AG20443 (cell line): Measurements from ENCODE around the gene YDJC.
"Not testable (repeated sequence)": the region's sequence is repeated elsewhere in the genome, so short reads cannot be mapped to it uniquely, and the experiment has no call there.

Experiments used
- DNase-seq: peaks from one replicate; pipeline ENCODE4 v3.0.0; 2012; ENCODE audit warnings: low spot score, mixed read lengths

YDJC gene

GRCh38 chr22:21605887-21606564 is 23.8 kb downstream of the YDJC start:
- DNase-seq = no peak

GRCh38 chr22:21603973-21604372 is 25.8 kb downstream of the YDJC start:
- DNase-seq = no peak

GRCh38 chr22:21602579-21602978 is 27.2 kb downstream of the YDJC start:
- DNase-seq = no peak

GRCh38 chr22:21599053-21599893 is 30.5 kb downstream of the YDJC start:
- DNase-seq = no peak

GRCh38 chr22:21598302-21598701 is 31.5 kb downstream of the YDJC start:
- DNase-seq = no peak

GRCh38 chr22:21596356-21597135 is 33.3 kb downstream of the YDJC start:
- DNase-seq = not testable (repeated sequence)

- DNase-seq = no peak
Observed at GRCh38 chr22:21594865-21595452, 34.9 kb downstream of the YDJC start.

- no peak for DNase-seq
Observed at GRCh38 chr22:21593406-21594232, 36.2 kb downstream of the YDJC start.

GRCh38 chr22:21592422-21592821 is 37.4 kb downstream of the YDJC start:
- DNase-seq = no peak

- no peak for DNase-seq
Observed at GRCh38 chr22:21591695-21592094, 38.1 kb downstream of the YDJC start.

- no peak for DNase-seq
Observed at GRCh38 chr22:21590809-21591641, 38.8 kb downstream of the YDJC start.

- no peak for DNase-seq
Observed at GRCh38 chr22:21589396-21589795, 40.4 kb downstream of the YDJC start.

GRCh38 chr22:21587803-21588611 is 41.8 kb downstream of the YDJC start:
- DNase-seq = peak; percentile 32

GRCh38 chr22:21585389-21585788 is 44.4 kb downstream of the YDJC start:
- DNase-seq = no peak

GRCh38 chr22:21582801-21583740 is 46.8 kb downstream of the YDJC start:
- no peak for DNase-seq

GRCh38 chr22:21581009-21581713 is 48.7 kb downstream of the YDJC start:
- DNase-seq = not testable (repeated sequence)

- DNase-seq = not testable (repeated sequence)
Observed at GRCh38 chr22:21580623-21581007, 49.2 kb downstream of the YDJC start.

GRCh38 chr22:21579474-21579851 is 50.4 kb downstream of the YDJC start:
- no peak for DNase-seq
